Endothelial cell of hepatic sinusoid (primary cell): ENCODE data around the gene NT5C2.

Experiments
- in situ Hi-C: cut with HindIII; loops from 2 replicates; pipeline ENCODE4 v1.10.0; 2017; ENCODE audit warnings: low sequenced_read_pairs

NT5C2 gene

DNA sequence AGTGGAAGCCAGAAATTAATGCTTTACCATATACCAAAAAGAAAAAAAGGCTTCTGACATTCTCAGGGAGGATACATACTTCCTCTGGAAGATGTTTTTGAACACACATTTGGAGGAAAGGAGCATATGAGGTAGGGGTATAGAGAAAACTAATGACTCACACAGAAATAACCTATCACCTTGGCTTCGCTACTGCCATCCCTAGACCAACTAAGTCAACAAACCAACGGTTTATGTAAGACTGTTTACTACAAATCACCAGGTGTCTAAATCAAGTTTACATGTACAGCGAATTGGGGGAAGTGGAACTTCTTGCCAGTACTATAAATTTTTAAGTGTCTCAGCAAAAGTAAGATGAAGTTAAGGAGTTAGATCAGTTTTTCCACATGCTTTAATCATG lies 96.9 kb downstream of the NT5C2 start:
- in situ Hi-C loops: no loop called here

- in situ Hi-C loops: no loop called here
Measured at GRCh38 chr10:103095005-103095404, 98.1 kb downstream of the NT5C2 start.

DNA sequence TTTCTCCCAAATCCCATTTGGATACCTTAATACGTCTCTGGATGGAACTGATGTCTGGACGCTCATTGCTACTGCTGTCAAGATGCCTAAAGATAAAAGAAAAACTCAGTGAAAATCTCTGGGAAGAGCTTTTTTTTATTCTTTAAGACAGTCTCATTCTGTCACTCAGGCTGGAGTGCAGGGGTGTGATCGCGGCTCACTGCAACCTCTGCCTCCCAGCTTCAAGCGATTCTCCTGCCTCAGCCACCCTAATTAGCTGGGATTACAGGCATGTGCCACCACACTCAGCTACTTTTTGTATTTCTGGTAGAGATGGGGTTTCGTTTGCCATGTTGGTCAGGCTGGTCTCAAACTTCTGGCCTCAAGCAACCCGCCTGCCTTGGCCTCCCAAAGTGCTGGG lies 102.2 kb downstream of the NT5C2 start:
- in situ Hi-C loops: no loop called here

- in situ Hi-C loops: no loop called here
Measured at GRCh38 chr10:103089493-103089892, 103.6 kb downstream of the NT5C2 start.

- in situ Hi-C loops: no loop called here
Measured at GRCh38 chr10:103086799-103087198, 106.3 kb downstream of the NT5C2 start.

DNA sequence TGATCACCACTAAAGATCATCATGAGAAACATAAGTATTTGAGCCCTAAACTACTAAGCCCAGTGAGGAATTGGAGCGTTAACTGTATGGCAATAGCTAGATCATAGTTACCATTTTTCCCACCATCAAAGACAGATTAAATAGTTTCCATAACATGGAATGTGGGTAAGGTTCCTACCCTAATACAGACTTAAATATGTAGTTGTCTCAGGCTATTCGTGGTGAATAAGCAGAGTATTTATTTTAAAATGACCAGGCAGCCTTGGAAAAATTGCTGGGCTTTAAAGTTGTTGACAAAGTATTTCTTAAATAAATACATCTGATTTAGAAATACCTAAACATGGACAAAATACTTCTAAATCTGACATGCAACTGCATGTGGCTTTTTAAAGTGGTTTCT lies 106.8 kb downstream of the NT5C2 start:
- in situ Hi-C loops: no loop called here

DNA sequence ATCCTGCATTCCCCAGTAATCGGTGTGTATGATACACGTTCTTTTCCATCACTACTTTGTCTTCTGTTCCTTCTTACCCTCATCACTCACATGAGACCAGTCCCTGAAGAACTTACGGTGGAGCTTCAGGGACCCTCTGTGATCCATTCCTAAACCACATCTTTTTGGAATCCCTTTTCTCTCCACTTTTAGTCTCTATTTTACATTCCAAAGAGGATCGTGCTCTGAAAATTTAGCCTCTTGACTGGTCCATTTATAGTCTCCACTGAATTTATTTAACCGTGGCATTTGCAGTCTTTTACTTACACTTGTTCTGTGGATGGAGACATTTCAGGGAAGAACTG lies 109.1 kb downstream of the NT5C2 start:
- in situ Hi-C loops: no loop called here

DNA sequence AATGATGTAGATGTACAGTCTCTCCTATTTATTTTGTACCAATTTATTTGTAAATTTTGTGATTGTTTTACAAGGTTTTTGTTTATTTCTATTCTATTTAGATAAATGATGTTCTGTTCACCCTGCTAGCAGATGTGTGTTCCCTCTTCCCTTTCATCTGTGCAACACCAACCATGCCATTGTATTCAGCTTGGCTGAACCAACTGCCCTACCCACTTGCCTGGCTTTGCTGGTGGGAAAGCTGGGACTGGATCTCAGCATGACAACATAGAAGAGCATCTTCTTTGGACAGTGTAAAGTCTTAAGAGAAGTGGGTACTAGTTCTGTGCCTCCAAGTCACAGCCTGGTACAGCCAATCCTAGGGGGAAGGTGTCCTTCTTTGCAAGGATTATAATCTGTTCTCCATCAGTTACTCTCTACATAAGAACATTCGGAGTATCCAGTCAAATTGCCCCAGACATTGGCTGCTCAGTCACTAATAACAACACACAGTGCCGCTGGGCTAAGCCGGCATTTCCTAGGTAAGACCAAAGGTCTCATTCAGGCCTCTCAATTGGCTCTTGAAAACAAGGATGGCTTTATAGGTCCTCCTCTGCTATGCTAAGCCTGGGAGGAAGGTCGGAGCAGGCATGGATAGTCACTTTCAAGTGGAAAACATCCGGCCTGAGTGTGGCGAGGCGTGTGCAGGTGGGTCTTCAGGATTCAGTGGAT lies 109.7 kb downstream of the NT5C2 start:
- in situ Hi-C loops: no loop called here

DNA sequence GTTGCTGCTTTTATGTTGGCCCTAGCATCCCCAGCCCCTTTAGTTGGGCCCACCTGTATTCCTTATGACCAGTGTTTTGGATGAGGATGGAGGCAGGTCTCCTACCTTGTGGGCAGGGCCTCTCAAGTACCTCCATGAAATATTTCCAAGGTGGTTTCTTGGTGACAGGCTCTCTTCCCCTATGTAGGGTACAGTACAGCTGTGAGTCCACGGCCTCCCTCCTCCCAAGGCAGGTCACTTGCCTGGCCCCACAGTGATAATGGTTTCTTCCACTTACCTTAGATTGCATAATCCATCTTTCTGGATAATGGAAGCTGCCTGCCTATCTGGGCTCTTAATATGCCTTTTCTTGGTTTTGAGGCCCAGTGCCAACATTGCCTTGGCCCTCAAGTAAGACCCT lies 110.4 kb downstream of the NT5C2 start:
- in situ Hi-C loops: no loop called here

- in situ Hi-C loops: no loop called here
Measured at GRCh38 chr10:103080891-103081581, 112.0 kb downstream of the NT5C2 start.

- in situ Hi-C loops: no loop called here
Measured at GRCh38 chr10:103079946-103080345, 113.1 kb downstream of the NT5C2 start.

- in situ Hi-C loops: no loop called here
Measured at GRCh38 chr10:103079100-103079499, 114.0 kb downstream of the NT5C2 start.

DNA sequence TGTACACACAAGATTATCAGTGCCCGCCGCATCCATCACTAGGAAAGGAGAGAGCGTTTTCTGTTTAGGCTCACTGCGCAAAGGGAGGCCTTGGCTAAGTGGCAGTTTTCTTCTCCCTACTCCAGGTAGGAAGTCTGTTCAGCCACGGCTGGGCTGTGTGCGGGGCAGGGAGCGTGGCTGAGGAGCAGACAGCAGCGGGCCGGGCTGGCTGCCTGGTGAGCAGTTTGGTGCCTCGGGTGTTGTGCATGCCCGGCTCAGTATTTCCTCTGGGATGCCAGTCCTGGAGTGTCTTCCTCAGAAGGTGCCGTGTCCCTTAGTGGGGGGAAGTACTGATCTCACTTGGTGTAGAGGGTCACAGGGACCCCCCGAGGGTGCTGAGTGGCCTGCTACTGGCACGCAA lies 114.4 kb downstream of the NT5C2 start:
- in situ Hi-C loops: no loop called here

- in situ Hi-C loops: no loop called here
Measured at GRCh38 chr10:103078309-103078615, 114.8 kb downstream of the NT5C2 start.

GRCh38 chr10:103077491-103078308 lies 115.4 kb downstream of the NT5C2 start:
- in situ Hi-C loops: no loop called here

DNA sequence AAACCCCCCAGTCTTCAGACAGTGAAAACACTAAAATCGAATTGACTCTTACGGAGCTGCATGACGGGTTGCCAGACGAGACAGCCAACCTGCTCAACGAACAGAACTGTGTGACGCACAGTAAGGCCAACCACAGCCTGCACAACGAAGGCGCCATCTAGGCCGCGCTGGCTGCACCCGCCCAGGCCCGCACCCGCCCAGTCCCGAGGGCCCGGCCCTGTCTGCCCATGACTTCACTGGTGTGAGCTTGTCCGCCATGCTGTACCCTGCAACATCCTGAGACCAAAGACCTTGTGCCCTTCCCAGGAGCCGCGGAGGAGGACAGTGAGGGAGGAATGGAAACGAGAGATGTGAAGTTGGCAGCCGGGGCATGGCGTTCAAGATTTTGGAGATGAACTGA lies 116.1 kb downstream of the NT5C2 start:
- in situ Hi-C loops: no loop called here

DNA sequence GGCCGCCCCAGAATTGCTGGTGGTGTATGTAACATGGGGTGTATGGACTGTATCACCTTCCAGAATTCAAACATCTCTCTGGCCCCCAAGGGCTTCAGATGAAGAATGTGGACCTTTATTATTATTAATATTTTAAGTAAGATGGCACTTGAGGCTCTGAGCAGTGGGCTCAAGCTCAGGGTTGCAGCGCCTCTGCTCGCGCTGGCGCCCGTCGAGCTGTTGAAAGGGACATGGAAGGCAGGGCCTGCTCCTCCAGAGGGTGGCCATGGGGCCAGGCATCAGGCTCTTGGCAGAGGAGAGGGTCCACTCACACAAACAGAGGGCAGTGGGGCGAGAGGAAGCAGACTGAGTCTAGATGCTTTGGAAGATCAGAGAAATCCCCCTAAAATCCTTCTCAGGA lies 120.2 kb downstream of the NT5C2 start:
- in situ Hi-C loops: loop anchor here (25.0 kb wide), 1 partner anchor 336 kb away; the partner anchor contains the start of gene WBP1L

DNA sequence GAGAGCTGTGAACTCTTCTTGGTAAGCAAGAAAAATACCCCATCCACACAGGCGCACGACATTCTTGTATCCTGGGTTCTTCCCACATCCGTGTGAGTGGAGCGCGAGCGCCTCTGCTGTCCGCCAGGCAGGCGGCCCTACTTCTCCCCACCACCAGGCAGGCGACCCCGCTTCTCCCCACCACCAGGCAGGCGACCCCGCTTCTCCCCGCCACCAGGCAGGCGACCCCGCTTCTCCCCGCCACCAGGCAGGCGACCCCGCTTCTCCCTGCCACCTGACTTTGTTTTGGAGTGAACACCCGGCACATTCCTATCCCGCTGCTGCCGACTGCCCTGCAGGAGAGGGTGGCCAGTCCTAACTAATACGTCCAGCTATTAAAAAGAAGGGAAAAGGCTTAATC lies 120.8 kb downstream of the NT5C2 start:
- in situ Hi-C loops: loop anchor here (25.0 kb wide), 1 partner anchor 335 kb away; the partner anchor contains the start of gene WBP1L

DNA sequence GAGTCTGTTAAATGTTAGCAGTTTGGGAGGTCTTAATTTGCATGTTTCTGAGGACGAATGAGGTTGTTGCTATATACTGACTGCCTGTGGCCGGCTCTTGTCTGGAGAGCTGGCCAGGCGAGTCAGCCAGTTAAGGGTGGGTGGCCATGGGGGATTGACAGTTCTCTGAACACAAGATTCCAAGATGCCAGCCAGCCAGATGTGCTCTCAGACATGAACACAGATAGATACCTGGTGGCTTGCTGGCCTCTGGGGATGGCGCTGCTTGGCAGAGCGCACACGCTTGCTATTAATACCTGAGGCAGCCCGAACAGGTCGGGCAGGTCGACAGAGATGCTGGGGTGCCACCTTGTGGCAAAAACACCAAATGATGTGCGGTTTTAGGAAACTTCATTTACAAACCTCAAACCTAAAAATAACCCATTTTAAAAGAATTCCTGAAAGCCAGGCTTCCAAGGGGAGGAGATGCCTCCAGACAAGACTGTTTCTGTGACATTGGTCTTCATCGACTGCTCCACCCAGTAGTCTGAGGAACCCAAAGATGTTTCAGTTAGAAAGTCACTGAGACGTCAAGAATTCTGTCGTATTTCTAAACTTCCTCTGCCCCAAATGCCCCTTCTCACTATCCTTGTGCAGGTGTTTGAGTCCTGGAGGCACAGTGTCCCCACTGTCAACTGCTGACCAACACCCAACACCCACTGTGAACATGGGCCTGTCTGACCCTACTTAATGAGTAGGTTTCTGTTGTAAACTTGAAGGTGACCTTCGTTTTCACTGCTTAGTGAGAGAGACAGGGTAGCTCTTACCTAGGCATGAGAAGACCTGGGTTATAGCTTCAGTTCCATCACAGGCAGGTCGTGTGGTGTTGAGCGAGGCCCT lies 123.4 kb downstream of the NT5C2 start:
- in situ Hi-C loops: loop anchor here (25.0 kb wide), 1 partner anchor 332 kb away; the partner anchor contains the start of gene WBP1L

DNA sequence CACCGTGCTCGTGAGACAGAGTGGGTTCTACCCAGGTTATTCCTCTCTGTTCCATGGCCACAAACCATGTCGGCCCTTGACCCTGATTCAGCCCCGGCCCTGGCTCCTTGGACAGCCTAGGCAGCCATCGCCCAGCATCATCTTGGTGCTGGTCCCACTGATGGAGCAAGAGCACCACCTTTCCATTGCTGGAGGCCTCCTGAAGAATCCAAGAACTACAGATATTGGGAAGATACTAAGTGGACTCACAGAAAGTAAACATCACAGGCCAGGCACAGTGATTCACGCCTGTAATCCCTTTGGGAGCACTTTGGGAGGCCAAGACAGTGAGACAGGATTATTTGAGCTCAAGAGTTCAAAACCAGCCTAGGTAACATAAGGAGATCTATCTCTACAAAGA lies 125.1 kb downstream of the NT5C2 start:
- in situ Hi-C loops: loop anchor here (25.0 kb wide), 1 partner anchor 331 kb away; the partner anchor contains the start of gene WBP1L

DNA sequence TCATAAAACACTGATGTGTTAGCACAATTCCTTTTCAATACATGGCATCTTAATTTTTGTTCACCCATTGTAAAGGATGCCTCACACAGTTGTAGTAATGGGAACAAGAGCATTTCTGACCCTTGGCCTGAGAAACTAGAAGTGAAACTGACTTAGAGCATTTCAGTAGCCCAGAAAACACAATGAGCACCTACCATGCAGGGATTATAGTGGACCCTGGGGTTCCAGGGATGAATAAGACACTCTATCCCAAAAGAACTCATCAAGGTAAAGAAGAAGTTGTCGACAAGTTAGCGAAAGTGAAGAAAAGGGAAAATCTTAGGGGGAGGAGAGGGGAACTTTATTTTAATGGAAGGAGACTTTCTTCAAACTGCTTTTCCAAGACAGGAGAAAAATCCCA lies 125.6 kb downstream of the NT5C2 start:
- in situ Hi-C loops: loop anchor here (25.0 kb wide), 1 partner anchor 330 kb away; the partner anchor contains the start of gene WBP1L
